ENCODE results near the gene CSF2.

The CSF2 gene

DNA sequence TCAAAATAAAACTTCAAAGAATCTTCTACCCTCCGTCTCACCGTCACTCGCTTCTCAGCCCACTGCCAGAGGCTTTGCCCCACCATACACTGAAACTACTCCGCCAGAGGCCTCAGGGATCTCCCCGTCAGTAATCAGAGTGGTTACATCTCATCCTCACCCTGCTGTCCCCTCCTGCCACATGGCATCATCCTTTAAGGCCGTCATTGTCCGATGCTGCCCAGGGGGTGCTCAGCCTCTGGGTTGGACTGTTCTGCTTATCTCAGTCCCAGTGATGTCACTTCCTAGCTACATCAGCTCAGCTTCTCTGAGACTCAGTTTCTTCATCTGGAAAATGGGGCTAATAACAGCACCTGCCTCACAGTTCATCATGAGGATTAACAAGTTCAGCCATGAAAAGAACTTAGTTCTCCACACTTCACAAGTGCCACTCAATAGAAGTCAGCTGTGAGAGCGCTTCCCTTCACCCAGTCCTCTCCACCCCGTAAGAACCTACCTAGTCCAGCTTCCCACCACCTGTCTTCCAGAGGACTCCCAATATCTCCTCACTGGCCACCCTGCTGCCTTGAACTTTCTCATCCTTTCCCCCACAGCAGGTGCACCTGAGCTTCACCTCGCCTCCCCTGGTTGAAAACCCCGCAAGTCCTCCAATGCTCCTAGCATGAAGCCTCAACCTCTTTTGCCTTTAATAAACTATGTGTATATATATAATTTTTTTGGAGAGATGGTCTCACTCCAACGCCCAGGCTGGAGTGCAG, 15.9 kb upstream of the CSF2 start:
- no peak overlapping the region for H3K4me3 ChIP-seq (ENCODE audit: control insufficient read depth, low read depth, low read length)
- no peak for DNase-seq (ENCODE audit: low read depth)
- TF ChIP-seq, protein P1, sequence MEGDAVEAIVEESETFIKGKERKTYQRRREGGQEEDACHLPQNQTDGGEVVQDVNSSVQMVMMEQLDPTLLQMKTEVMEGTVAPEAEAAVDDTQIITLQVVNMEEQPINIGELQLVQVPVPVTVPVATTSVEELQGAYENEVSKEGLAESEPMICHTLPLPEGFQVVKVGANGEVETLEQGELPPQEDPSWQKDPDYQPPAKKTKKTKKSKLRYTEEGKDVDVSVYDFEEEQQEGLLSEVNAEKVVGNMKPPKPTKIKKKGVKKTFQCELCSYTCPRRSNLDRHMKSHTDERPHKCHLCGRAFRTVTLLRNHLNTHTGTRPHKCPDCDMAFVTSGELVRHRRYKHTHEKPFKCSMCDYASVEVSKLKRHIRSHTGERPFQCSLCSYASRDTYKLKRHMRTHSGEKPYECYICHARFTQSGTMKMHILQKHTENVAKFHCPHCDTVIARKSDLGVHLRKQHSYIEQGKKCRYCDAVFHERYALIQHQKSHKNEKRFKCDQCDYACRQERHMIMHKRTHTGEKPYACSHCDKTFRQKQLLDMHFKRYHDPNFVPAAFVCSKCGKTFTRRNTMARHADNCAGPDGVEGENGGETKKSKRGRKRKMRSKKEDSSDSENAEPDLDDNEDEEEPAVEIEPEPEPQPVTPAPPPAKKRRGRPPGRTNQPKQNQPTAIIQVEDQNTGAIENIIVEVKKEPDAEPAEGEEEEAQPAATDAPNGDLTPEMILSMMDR (IDR thresholded peaks at IDR 0.05; ENCODE audit: control insufficient read depth, insufficient read depth, low read depth, low read length, missing control alignments): no peak

DNA sequence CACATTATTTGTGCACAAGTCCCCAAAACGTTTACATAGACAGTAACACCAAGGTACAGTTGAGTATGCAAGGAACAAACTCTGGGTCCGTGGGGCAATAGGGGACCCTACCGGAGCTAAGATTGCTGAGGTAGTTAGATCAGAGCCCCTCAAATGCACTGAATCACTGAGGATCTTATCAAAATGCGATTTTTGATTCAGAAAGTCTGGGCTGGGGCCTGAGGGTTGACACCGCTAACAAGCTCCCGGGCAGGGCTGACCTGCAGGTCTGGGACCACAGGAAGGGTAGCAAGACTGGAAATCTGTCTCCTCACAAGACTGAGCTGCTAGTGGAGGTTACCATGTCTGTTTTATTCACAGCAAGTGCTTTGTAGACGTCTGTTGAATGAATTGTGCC, 14.9 kb upstream of the CSF2 start:
- no peak overlapping the region for H3K4me3 ChIP-seq (ENCODE audit: control insufficient read depth, low read depth, low read length)
- DNase-seq (ENCODE audit: low read depth): no peak
- TF ChIP-seq, protein P1 (IDR thresholded peaks at IDR 0.05; ENCODE audit: control insufficient read depth, insufficient read depth, low read depth, low read length, missing control alignments): no peak

DNA sequence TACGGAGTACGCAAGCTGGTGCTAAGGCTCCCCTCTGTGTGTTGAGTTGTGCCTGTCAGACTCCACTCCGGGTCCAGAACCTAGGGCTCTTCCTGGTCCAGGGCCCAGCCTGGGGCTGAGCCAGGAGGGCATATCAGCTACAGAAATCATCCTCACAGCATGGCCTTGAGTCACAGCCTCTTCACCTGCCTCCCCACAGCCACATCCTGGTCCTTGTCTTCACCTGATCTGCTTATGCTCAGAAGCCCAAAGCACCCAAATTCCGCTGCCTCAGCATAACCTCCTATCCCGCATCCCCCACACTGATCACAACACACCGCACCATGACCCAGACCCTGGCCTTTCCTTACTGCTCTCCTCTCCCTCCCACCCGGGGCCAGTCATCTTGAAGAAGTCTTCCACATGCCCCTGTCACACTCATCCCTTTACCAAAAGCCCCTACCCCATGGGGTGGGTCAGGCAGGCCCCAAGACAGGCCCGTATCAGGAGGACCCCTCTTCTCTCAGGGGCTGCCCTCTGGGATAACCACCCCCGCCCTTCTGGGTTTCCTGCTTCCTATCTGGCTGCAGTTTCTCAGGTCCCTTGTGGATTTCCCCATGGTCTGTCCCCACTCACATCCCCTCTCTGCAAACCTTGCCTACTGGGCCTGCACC, 14.4 kb upstream of the CSF2 start:
- DNase-seq (ENCODE audit: low read depth): no peak
- no peak overlapping the region for H3K4me3 ChIP-seq (ENCODE audit: control insufficient read depth, low read depth, low read length)
- TF ChIP-seq, protein P1 (IDR thresholded peaks at IDR 0.05; ENCODE audit: control insufficient read depth, insufficient read depth, low read depth, low read length, missing control alignments): no peak

DNA sequence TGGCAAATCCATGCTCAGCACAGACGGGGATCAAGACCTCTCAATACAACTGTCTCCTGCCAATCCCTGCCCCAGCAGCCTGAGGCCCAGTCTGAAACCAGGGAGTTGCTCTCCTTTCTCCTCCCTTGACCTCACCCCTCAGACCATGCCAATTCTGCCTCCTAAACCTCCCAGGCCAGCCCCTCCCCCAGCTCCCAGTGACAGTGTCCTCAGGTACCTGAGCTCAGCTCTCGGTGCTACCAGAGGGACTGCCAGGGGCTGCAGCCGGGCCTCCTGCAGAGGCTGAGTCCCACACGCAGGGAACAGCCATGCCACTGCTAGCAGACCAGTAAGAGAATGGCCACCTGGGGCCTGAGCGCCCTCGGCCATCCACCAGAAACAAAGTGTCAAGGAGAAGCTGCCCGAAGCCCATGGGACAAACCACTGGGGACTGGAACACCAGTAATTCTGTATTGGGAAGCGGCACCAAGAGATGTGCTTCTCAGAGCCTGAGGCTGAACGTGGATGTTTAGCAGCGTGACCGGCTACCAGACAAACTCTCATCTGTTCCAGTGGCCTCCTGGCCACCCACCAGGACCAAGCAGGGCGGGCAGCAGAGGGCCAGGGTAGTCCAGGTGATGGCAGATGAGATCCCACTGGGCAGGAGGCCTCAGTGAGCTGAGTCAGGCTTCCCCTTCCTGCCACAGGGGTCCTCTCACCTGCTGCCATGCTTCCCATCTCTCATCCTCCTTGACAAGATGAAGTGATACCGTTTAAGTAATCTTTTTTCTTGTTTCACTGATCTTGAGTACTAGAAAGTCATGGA, 13.7 kb upstream of the CSF2 start:
- no peak for DNase-seq (ENCODE audit: low read depth)
- TF ChIP-seq, protein P1 (IDR thresholded peaks at IDR 0.05; ENCODE audit: control insufficient read depth, insufficient read depth, low read depth, low read length, missing control alignments): no peak
- no peak overlapping the region for H3K4me3 ChIP-seq (ENCODE audit: control insufficient read depth, low read depth, low read length)

DNA sequence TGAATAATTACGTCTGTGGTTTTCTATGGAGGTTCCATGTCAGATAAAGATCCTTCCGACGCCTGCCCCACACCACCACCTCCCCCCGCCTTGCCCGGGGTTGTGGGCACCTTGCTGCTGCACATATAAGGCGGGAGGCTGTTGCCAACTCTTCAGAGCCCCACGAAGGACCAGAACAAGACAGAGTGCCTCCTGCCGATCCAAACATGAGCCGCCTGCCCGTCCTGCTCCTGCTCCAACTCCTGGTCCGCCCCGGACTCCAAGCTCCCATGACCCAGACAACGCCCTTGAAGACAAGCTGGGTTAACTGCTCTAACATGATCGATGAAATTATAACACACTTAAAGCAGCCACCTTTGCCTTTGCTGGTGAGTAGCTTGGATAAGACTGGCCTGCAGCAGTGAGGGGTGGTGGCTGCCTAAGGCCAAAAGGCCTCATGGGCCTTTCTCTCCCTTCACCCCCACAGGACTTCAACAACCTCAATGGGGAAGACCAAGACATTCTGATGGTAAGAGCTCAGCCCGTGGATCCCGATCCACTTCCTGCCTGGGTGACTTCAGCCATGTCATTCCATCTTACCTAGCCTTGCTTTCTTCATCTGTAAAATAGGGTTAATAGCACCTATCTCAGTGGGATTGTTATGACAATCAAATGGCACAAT, 13.0 kb upstream of the CSF2 start, which contains the start of gene IL3:
TSS of gene IL3 (plus strand) at position 155 of the 661 bp plus-strand sequence. CDS start at position 207, 52 bp downstream.
- TF ChIP-seq, protein P1 (IDR thresholded peaks at IDR 0.05; ENCODE audit: control insufficient read depth, insufficient read depth, low read depth, low read length, missing control alignments): no peak
- H3K4me3 ChIP-seq (ENCODE audit: control insufficient read depth, low read depth, low read length): no peak within 1 kb of the TSS
- DNase-seq (ENCODE audit: low read depth): no peak
